ENCODE measurements around the gene ASB2.
A peak's percentile ranks its signal among the peaks of the same experiment; 100 is the strongest.

ASB2 gene

DNA sequence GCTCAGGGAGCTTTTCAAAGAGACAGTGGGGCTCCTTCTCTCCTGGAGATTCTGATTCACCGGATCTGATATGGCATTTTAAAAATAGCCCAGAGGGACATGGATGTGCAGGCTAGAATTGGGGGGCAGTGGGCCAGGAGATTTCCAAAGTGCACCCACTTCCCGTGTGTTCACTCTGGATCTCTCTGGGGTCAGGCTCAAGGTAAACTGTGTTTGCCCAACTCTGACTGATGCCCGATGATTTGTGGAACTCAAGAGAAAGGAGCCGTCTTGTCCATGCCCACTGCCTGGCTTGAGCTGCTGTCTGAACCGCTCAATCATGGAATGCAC lies 31.3 kb downstream of the ASB2 start:
- DNase-seq: no peak

DNA sequence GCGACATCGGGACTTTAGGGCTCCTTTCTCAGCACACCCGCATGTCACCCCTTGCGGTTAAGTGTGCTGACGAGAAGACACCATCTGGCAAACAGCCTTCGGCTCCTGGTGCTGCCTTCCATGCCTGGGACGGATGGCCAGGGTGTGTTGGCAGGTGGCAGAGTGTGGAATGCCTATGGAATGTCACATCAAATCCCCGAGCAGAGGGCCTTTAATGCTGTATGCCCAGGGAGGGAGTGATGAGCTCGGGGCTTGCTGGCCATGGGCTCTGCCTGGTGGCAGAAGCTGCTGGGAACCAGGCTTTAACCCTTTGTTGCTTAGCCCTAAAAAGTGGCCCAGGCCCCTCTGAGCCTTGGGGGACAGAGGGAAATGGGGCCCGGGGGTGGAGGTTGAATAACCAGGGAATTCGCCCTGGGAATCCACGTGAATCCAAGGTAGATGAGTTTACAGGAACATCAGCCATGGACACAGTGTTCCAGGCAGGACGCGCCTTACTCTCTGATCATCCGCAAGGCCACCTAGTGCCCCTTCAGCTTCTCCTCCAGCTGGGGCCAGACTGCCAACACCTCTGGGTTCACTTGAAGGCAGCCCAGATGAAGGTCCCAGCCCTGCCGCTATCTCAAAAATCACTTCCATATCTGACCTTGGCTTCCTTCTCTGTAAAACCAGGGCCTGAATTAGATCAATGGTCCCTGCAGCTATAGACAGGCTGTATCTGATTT lies 31.9 kb downstream of the ASB2 start:
- no peak for DNase-seq

DNA sequence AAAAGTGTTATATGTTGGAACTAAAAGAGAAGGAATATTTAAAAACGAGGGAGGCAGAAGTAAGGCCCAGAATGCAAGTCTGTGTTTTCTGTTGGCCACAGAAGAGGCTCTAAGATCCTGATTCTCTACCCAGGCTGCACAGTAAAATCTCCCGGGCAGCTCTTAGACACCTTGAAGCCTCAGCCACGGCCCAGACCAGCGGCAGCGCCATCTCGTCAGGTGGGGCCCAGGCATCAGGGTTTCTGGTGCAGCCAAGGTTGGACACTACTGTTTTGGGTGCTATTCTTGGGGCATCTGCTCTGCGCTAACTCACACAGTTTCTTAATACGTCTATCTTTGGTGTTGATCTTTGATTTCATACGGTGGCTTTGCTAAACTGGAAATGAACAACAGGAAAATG lies 32.4 kb downstream of the ASB2 start:
- DNase-seq: no peak

DNA sequence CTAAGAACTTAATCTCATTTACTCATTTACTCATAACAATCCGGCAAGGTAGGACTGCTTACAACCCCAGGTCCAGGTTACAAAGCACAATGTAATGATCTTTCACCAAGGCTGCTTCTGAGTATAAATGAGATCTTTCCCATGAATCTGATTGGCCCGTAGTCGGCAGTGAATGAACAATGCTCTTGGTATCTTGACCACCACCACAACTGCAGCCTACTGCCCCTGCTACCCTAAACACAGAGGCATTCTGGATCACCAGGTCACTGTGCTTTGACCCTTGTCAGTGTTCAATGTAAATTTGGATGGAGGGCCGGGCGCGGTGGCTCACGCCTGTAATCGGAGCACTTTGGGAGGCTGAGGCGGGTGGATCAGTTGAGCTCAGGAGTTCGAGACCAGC lies 33.3 kb downstream of the ASB2 start:
- DNase-seq: no peak

DNA sequence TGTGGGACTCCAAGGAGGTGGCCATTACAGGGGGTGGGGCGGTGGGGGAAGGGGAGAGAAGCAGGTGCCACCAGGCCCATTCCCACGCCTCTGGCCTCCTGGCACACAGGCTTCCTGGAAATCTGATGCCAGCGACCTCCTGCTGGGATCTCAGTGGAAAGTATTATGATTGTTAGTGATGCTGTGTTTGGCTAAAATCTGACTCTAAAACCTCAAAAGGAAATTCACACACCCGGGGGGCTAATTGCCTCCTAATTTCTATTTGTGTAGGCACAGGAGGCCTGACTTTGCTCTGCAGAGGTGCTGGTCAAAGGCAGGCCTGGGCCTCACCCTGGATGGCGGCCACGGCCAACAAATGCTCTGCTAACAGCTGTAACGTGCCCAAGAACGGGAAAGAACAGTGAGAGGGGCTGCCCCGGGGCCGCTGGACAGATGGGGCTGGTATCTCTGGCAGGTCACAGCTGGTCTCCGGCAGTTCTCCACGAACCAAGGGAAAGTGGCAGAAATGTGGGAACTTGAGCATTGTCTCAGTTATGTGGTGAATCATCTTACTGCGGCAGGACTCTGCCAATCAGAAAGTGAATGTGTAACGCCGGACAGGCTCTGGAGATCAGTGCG lies 35.0 kb downstream of the ASB2 start:
- DNase-seq: no peak

DNA sequence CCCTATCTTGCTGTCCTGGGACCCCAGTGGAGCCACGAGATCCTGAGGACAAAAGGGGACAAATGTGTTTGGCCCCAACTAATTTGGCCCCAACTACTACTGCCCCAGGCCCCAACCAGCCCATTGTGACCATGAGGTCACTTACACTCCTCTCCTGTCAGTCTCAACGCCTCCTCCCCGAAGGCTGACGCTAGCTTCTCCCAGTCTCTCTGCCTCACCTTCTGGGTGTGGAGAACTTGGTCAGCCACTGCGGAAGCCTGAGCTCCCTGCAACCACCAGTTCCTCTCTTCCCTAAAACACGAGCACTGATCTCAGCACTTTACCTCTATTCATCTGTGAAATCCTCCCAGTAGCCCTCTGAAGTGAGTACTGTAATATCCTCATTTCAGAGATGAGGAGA lies 35.9 kb downstream of the ASB2 start:
- no peak for DNase-seq

DNA sequence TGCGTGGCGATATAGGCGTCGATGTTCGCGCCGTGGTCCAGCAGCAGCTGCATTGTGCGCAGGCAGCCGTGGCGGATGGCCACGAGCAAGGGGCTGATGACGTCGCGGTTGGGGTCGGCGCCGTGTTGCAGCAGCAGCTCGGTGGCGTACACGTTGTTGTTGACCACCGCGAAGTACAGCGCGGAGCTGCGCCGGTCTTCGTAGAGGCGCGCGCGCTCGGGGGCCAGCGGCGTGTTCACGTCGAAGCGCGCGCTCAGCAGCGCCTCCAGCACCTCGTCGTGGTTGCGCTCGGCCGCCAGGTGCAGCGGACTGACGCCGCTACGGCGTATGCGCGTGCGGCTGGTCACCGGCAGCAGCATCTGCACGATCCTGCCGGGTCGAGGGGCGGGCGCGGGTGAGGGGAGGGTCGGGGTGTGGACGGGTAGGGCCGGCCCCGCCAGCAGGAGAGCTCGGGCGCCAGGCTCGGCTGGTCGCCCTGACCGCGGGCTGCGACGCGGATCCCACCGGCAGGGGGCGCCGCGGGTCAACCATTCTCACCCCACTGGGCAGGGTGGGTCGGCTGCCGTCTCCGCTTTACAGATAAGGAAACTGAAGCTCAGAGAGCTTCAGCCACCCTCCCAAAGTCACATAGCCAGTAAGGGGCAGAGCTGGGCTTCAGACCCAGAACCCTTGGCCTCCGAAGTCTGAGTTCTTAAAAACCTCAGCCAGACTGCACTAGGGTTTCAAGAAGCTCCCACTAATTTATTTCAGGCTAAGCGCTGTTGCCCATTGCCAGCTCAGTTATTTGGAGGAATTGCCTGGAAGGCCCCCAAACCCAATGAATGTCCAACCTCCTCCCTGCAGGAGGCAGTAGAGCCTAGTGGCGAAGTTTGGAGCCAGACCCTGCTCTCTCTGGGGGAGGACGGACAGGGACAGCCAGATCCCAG lies 36.8 kb downstream of the ASB2 start:
- DNase-seq: peak; percentile 57 to 84

DNA sequence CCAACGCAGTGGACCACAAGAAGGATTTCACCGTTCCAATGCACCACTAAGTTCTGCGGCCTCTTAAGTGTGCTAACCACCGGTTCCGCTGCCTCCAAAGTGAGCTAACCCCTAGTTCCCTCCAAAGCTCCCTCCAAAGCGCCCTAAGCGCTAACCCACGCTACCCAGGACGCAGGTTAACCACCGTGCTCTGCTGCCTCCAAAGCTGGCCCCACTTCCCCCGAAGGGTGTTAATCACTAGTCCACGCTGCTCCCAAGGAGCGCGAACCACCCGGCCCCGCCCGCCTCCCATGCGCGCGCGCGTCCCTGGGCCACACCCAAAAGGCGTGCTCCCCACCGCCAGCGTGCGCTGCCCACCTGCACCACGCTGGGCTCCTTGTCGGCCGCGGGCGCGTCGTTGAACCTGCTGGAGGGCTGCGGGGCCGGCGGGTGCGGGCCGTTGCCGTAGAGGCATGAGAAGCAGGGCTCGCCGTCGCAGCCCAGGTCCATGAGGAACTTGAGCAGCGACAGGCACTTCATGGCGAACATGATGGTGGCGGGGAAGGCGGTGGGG lies 37.5 kb downstream of the ASB2 start:
- no peak for DNase-seq

DNA sequence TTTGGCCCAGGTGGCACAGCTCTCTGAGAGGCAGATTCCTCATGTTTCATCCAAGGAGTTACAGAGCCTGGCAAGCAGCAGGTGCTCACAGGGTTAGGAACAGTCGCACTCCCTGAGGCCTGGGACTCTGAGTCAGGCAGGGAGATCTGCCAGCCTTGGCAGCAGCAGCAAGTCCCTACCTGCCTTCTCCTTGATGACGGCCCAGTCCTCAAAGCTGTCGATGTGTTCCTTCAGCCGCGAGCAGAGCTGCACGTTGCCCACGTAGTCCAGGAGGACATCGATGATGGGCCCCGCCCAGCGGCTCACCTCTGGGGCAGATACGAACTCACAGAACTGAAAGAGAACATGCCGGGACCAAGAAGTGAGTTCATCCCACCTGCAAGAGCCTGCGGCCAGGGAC lies 38.9 kb downstream of the ASB2 start:
- no peak for DNase-seq

DNA sequence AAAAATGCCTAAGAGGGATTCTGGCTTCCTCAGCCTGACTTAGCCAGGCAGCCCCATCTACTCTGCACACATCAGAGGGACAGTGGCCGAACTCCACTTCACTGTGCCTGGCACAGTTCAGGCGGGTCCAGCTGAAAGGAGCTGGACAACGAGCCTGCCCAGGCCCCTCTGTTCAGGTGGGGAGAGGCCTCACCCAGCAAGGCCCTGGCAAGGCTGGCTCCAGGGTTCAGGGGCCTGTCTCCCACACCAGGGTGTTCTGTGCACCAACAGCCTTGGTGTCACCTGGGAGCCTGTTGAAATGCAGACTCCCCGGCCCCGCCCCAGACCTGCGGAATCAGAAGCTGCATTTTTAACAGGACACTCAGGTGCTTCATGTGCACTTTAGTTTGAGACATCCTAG lies 39.4 kb downstream of the ASB2 start:
- no peak for DNase-seq

DNA sequence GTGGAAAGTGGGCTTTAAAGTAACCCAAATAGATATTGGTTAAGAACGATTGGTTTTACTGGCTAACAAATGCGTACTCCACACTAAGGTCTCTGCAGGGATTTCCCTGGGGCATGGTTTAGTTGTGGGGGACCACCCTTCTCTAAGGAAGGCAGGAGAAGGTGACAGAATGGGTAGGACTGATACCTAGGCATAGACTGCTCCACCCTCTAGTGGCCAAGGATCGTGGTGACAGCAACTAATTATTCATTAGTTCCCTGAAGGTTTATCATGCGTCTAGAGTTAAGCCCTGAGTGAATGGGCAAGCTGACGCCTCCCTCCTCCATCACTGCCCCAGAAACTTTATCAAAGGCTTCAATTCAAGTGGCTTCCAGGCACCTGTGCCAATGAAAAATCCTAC lies 40.1 kb downstream of the ASB2 start:
- no peak for DNase-seq

DNA sequence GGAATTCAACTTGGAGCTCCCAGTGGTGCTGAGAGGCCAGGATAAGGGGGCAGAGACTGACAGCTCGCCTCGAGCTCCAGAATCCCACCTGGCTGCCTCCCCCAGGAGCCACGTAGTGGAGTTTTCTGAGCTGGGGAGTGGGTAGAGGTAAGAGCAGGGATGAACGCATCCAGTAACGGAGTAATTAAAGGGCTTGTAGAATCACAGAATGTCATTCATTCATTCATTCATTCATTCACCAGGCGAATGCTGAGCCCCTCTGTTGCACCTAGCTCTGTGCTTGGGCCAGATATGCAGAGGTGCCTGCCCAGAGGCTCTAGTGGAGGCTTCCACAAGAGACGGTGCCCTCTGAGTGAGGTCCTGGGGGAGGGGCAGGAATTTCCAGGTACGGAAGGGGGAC lies 41.2 kb downstream of the ASB2 start:
- DNase-seq: no peak

DNA sequence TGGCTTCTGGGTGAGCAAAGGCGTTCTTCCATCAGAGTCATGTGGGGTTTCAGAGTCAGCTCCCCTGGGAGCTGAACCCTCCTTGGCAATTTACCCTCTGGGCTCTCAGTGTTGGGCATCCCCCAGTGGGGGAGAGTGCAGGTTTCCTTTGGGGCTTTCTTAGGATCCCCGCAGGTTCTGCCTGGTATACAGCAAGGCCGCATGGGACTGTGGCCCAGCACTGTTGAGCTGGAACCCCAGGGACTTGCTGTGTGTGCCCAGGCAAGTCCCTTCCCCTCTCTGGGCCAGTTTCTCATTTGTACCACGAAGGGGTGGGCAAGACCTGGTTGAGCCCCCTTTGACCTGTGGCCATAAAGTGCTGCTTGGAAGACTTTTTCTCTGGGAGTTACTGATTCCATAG lies 43.7 kb downstream of the ASB2 start:
- no peak for DNase-seq

DNA sequence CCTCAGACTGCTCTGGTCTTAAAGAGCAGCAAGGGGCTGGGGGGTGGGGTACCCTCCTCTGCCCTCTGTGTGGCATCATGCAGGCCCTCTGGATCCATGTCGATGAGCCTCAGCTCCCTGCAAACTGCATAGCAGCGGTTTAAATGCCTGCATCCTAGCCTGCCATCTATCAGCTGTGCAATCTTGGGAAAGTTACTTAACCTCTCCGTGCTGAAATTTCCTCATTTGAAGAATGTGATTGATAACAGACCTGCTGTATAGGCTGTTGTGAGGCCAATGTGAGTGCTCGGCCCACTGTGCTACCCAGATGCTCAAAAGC lies 45.4 kb downstream of the ASB2 start:
- no peak for DNase-seq

DNA sequence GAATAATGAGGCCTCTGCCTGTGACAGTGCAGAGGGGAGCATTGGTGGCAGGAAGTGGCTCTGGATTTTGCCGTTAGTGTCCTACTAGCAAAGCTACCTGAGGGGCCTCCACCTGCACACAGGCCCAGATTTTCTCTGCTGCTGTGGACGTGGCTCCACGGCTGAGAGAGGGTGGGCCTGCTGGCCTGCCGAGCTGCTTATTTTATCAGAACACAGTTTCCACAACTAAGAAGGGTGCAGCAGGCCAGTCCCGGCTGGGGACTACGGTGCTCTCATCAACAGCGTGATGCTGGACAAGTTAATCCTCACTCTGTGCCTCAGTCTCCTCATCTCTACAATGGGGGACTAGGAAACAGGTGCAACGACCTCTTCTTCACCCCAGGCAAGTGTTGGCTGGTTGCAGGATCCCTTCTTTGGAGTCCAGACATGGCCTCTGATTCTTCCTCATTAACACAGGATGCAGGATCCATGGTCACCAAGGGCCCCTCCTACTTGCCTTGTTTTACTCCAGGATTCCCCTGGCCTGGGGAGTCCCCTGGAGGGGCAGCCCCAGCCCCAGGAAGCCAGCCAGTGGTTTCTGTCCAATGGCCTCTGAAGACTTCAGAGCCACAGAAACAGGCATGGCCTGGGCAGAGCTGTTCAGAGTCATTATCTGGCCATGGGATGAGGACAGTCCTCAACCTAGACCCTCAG lies 45.9 kb downstream of the ASB2 start:
- DNase-seq: no peak

DNA sequence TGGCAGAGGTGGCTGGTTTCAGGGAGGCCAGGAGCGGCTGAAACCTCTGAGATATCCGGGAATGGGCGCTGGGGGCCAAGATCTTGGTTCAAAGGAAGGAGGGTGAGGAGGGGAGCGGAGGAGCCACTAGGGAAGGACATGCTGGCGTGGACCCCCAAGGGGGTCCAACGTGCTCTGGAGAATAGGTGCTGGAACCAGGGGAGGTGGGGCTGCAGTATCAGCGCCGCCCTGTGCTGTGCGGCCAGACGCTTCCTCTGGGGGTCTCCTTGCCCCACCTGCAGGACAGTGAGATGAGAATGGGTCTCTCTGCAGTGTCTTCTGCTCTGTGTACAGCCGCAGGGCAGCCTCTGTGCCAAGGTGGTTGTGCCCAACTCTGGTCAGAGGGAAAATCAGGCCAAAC lies 46.7 kb downstream of the ASB2 start:
- no peak for DNase-seq

DNA sequence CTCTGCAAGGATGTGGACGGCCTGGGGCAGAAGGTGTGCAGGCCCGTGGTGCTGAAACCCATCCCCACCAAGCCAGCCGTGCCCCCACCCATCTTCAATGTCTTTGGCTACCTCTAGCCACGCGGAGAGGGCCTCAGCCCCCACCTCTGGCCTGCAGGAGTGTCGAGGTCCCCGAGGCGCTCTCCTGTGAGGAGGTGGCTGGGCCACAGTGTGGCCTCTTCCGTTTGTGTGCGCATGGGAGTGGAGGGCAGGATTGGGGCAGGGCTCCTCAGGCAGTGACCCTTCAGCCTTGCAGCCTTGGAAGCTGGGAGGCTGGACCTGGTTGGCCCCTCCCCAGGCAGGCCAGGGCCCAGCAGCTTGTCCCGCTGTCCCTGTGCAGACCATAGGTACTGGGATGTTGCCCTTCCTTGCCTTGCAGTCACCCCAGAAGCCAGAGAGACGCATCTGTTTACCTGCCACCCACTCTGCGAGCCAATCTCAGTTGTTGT lies 47.3 kb downstream of the ASB2 start:
- no peak for DNase-seq

DNA sequence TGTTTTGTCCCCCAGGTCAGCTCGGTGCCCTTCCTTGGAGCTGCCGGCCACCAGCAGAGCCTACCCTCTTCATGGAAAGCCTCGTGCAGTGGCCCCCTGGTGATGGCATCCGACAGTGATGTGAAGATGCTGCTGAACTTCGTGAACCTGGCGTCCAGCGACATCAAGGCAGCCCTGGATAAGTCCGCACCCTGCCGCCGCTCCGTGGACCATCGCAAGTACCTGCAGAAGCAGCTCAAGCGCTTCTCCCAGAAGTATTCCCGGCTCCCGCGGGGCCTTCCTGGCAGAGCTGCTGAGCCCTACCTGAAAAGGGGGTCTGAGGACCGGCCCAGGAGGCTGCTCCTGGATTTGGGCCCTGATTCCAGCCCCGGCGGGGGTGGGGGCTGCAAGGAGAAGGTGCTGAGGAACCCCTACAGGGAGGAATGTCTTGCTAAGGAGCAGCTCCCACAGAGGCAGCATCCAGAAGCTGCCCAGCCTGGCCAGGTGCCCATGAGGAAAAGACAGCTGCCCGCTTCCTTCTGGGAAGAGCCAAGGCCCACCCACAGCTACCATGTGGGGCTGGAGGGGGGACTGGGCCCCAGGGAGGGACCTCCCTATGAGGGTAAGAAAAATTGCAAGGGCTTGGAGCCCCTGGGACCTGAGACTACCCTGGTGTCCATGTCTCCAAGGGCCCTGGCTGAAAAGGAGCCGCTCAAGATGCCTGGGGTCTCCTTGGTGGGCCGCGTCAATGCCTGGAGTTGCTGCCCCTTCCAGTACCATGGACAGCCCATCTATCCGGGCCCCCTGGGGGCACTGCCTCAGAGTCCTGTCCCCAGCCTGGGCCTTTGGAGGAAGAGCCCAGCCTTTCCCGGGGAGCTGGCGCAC lies 48.0 kb downstream of the ASB2 start:
- DNase-seq: no peak

DNA sequence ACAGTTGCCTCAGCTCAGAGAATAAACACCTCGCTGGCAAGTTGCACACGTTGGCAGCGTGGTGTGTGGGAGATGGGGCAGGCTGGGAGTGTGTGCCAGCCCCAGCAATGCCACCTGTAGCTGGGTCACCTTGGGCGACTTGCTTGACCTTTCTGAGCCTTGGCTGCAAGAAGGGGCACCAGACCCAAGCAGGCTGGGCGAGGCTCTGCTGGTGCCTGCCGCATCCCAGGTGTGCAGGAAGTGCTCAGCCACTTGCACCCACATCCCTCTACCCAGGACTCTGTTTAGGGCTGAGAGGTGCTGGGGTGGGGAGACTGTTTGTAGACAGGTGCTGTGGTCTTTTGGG lies 48.6 kb downstream of the ASB2 start:
- no peak for DNase-seq

DNA sequence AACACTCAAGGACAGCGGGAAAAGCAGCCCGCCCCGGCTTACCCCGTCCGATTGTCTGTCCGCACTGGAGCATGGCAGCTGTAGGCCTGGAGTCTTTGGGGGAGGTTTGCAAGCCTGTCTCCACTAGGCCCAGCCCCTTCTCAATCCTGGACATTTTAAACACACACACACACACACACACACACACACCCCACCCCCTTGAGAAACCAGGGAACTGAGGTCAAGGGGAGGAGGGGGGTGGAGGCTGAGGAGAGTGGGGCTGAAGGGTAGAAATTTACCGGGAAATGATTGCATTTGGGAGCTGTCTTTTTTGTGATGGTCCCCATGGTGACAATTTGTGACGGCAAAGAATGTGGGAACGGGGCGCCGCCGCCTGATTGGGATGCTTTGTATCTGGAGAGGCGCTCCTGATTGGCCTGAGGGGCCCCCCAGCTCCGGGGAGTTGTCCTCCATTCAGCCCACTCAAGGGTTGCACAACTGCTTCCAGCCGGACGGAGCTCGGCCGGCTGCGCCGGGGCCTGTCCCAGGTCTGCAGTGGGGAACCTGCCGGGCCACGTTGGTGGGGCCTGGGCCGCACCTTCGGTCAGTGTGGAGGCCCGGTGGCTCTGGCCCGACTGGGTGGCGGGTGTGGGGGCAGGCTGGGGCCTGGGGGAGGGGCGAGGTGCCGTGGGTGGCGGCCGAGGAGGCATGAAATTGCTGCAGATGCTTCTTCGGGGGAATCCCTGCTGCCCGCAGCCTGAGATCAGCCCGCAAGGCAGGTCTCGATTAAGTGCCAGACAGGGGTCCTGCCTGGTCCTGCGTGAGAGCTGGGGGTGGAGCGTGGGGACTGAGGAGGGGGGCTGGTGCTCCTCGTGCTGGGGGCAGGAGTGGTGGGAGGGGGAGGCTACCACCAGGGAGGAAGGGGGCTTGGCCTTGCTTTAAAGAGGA lies 49.2 kb downstream of the ASB2 start, which contains the start of gene FAM181A:
FAM181A (plus strand) TSS at position 472 of the 927 bp plus-strand sequence. CDS start 942 bp downstream, outside the sequence.
- DNase-seq: no peak
